ENCODE results near the gene OR6B3.

The OR6B3 gene

GRCh38 chr2:240053173-240054155 is at the start of gene OR6B3:
Gene OR6B3 (minus strand): TSS chr2:240053521.
- TF ChIP-seq CTCF (IDR thresholded peaks at IDR 0.05; ENCODE audit: low read depth, low read length, missing control alignments) = no peak
- DNase-seq (ENCODE audit: low read depth) = no peak
- in situ Hi-C loops (cut with HindIII; ENCODE audit: low sequenced_read_pairs) = no loop called here
- H3K4me3 ChIP-seq (ENCODE audit: low read depth, low read length) = no peak within 1 kb of the TSS

- H3K4me3 ChIP-seq (ENCODE audit: low read depth, low read length) = no peak overlapping the region
- TF ChIP-seq CTCF (IDR thresholded peaks at IDR 0.05; ENCODE audit: low read depth, low read length, missing control alignments) = no peak
- in situ Hi-C loops (cut with HindIII; ENCODE audit: low sequenced_read_pairs) = no loop called here
- DNase-seq (ENCODE audit: low read depth) = no peak
These were observed 45.0 kb upstream of the OR6B3 start for GRCh38 chr2:240098349-240098748.

DNA sequence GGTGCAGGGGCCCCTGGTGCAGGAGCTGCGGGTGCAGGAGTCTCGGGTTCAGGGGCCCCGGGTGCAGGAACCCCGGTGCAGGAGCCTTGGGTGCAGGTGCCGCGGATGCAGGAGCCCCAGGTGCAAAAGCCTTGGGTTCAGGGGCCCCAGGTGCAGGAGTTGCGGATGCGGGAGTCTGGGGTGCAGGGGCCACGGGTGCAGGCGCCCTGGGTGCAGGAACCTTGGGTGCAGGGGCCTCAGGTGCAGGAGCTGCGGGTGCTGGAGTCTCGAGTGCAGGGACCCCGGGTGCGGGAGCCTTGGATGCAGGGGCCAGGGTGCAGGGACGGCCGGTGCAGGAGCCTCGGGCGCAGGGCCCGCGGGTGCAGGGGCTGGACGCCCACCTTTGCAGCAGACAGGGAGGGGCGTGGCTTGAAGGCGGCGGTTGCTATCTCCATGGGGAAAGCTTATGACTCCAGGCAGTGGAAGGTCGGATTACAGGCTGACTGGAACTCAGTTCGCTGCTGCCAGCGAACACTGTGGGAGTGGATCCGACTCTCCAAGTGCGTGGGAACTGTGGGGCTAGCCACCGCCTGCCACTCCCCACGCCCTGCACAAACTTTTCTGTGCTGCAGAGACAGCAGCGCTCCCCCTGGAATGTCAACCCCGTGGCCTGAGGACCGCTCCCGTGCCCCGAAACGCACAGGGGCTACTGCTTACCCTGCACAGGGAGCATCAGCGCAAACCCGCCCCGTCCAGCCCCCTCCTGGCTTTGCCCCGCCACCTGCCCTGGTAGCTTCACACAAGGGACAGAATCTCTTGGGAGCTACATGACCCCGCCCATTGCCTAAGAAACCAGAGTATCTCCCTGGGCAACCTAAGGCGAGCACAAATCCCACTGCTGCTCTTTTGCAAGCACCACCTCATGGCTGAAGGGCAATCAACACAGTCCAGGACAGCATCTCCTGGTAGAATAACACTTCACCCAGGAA is 42.5 kb upstream of the OR6B3 start:
- no peak overlapping the region for H3K4me3 ChIP-seq (ENCODE audit: low read depth, low read length)
- TF ChIP-seq CTCF (IDR thresholded peaks at IDR 0.05; ENCODE audit: low read depth, low read length, missing control alignments) = no peak
- no peak for DNase-seq (ENCODE audit: low read depth)
- in situ Hi-C loops (cut with HindIII; ENCODE audit: low sequenced_read_pairs) = no loop called here

- no peak for DNase-seq (ENCODE audit: low read depth)
- H3K4me3 ChIP-seq (ENCODE audit: low read depth, low read length) = no peak overlapping the region
- no peak for TF ChIP-seq CTCF (IDR thresholded peaks at IDR 0.05; ENCODE audit: low read depth, low read length, missing control alignments)
- in situ Hi-C loops (cut with HindIII; ENCODE audit: low sequenced_read_pairs) = no loop called here
These were observed 36.0 kb upstream of the OR6B3 start for GRCh38 chr2:240089306-240089705.

DNA sequence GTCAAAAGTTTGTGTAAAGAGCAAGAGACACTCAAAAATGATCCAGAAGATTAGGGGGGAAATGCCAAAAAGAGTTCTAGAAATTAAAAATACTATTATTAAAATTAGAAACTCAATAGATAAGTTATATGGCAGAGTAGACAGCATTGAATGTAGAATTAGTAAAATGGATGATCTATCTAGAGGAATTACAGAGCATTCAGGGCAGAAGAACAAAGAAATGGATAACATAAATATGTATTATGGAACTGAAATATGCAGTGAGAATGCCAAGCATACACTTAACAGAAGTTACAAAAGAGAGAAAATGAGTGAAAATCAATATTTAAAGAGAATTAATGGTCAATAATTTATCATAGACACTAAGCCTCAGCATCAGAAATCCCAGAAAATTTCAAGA is 33.2 kb upstream of the OR6B3 start:
- in situ Hi-C loops (cut with HindIII; ENCODE audit: low sequenced_read_pairs) = no loop called here
- H3K4me3 ChIP-seq (ENCODE audit: low read depth, low read length) = no peak overlapping the region
- TF ChIP-seq CTCF (IDR thresholded peaks at IDR 0.05; ENCODE audit: low read depth, low read length, missing control alignments) = no peak
- no peak for DNase-seq (ENCODE audit: low read depth)

- in situ Hi-C loops (cut with HindIII; ENCODE audit: low sequenced_read_pairs) = no loop called here
- H3K4me3 ChIP-seq (ENCODE audit: low read depth, low read length) = no peak overlapping the region
- no peak for TF ChIP-seq CTCF (IDR thresholded peaks at IDR 0.05; ENCODE audit: low read depth, low read length, missing control alignments)
- DNase-seq (ENCODE audit: low read depth) = no peak
These were observed 25.3 kb upstream of the OR6B3 start for GRCh38 chr2:240078631-240079030.

Measured in astrocyte of the cerebellum (primary cell).